Measurements from ENCODE around the gene HSPA9. TPM values are rescaled to one million over a fixed set of nuclear protein-coding genes. Genes with fewer than 3 reads are reported as not detected.

Gene HSPA9
- total and polyA plus RNA-seq, 2 of the 13 experiments (the other 11 are each of a cell fraction or from before 2014, with no cell fraction given) = 165 to 478 TPM

- no peak for TF ChIP-seq ZNF407 (CRISPR knock-in tag; IDR thresholded peaks at IDR 0.05; ENCODE audit: not compliant biosample characterization)
- TF ChIP-seq GPBP1L1 (CRISPR knock-in tag; IDR thresholded peaks at IDR 0.05) = no peak
- no peak for TF ChIP-seq MTA3 (CRISPR knock-in tag; IDR thresholded peaks at IDR 0.05)
- no peak for TF ChIP-seq KDM6A (CRISPR knock-in tag; IDR thresholded peaks at IDR 0.05; ENCODE audit: low read depth)
- TF ChIP-seq NFE2L2 (IDR thresholded peaks at IDR 0.05; ENCODE audit: low read length) = no peak
- TF ChIP-seq KLF11 (CRISPR knock-in tag; IDR thresholded peaks at IDR 0.05) = no peak
- no peak for TF ChIP-seq ZBTB44 (CRISPR knock-in tag; IDR thresholded peaks at IDR 0.05)
- TF ChIP-seq HOMEZ (CRISPR knock-in tag; IDR thresholded peaks at IDR 0.05; ENCODE audit: low read depth) = no peak
- no peak for TF ChIP-seq HIC2 (CRISPR knock-in tag; IDR thresholded peaks at IDR 0.05; ENCODE audit: low read depth)
- no peak for TF ChIP-seq UBTF (CRISPR knock-in tag; IDR thresholded peaks at IDR 0.05)
These were observed 2.0 kb downstream of the HSPA9 start (continued) for GRCh38 chr5:138573223-138573622.
